ENCODE results near the gene CALCOCO1. TPM values are rescaled to one million over a fixed set of nuclear protein-coding genes. Genes with fewer than 3 reads are reported as not detected.

Gene CALCOCO1
- total RNA-seq, 1 experiment from 2014 or later = 27.0 TPM

DNA sequence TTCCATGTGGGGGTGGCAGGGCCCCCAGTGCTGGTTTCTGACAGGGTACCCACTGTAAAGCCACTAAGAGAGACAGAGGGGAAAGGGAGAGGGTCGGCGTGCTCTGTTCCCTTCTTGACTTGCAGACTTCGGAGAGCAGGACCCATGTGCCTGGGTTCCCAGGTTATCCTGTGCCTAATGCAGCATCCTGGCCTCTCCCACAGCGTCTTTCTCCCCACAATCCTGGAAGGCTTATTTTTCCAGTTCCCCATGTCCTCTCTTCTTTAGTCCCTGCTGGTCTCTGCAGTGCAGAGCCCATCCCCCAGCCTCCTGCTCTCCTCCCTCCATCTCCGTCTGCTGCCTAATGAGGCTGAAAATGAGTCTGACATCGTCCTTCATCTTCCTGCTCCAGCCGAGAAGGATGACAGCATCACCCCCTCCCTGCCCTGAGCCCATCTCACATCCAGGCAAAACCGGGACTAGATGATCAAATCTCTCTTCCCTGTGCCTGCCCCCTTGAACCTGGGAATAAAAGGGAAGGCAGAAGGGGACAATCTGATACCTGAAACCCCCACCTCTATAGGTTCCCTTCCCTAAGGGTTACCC lies 15.1 kb downstream of the CALCOCO1 start (continued):
- TF ChIP-seq, protein P1, sequence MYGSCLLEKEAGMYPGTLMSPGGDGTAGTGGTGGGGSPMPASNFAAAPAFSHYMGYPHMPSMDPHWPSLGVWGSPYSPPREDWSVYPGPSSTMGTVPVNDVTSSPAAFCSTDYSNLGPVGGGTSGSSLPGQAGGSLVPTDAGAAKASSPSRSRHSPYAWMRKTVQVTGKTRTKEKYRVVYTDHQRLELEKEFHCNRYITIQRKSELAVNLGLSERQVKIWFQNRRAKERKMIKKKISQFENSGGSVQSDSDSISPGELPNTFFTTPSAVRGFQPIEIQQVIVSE (CRISPR knock-in tag; IDR thresholded peaks at IDR 0.05; ENCODE audit: borderline replicate concordance) = no peak
- TF ChIP-seq AFF4 (CRISPR knock-in tag; IDR thresholded peaks at IDR 0.05; ENCODE audit: borderline replicate concordance) = no peak
- no peak for TF ChIP-seq ZNF138 (CRISPR knock-in tag; conservative IDR thresholded peaks at IDR 0.05)
- TF ChIP-seq ATF1 (CRISPR knock-in tag; IDR thresholded peaks at IDR 0.05) = no peak

DNA sequence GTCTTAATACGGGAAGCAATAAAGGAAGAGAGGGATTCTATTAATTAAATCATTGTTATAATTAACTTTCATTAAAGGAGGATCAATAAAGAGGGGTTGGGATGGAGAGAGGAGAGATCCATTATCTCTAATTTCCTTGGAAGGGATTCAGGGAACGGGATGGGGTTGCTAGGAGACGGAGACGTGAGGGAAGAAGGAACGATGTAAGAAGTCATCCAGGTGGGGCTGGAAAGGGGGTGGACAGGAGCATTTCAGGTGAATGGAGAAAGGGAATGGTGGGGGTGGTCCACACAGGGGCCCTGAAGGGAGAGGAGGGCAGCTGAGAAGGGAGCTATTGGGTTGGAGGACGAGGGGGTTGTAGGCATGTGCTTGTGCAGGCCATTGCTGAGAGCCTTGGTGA lies 17.2 kb downstream of the CALCOCO1 start:
- H3K27ac Mint-ChIP-seq = no peak overlapping the region
- H3K36me3 Mint-ChIP-seq = no peaks in the 10 kb centered on the region
- no peak for TF ChIP-seq ATF3 (CRISPR knock-in tag; conservative IDR thresholded peaks at IDR 0.05)
- no peak for TF ChIP-seq ZNF281 (CRISPR knock-in tag; IDR thresholded peaks at IDR 0.05)
- TF ChIP-seq FOXP1 (CRISPR knock-in tag; IDR thresholded peaks at IDR 0.05; ENCODE audit: borderline replicate concordance) = no peak
- no peak for TF ChIP-seq AFF4 (CRISPR knock-in tag; IDR thresholded peaks at IDR 0.05; ENCODE audit: borderline replicate concordance)
- no peak for TF ChIP-seq GABPB1 (CRISPR knock-in tag; IDR thresholded peaks at IDR 0.05)
- no peak for TF ChIP-seq ZNF671 (CRISPR knock-in tag; IDR thresholded peaks at IDR 0.05)
- TF ChIP-seq USF2 (CRISPR knock-in tag; IDR thresholded peaks at IDR 0.05) = no peak
- TF ChIP-seq ZNF396 (CRISPR knock-in tag; IDR thresholded peaks at IDR 0.05; ENCODE audit: borderline replicate concordance) = no peak
- TF ChIP-seq, protein P2, sequence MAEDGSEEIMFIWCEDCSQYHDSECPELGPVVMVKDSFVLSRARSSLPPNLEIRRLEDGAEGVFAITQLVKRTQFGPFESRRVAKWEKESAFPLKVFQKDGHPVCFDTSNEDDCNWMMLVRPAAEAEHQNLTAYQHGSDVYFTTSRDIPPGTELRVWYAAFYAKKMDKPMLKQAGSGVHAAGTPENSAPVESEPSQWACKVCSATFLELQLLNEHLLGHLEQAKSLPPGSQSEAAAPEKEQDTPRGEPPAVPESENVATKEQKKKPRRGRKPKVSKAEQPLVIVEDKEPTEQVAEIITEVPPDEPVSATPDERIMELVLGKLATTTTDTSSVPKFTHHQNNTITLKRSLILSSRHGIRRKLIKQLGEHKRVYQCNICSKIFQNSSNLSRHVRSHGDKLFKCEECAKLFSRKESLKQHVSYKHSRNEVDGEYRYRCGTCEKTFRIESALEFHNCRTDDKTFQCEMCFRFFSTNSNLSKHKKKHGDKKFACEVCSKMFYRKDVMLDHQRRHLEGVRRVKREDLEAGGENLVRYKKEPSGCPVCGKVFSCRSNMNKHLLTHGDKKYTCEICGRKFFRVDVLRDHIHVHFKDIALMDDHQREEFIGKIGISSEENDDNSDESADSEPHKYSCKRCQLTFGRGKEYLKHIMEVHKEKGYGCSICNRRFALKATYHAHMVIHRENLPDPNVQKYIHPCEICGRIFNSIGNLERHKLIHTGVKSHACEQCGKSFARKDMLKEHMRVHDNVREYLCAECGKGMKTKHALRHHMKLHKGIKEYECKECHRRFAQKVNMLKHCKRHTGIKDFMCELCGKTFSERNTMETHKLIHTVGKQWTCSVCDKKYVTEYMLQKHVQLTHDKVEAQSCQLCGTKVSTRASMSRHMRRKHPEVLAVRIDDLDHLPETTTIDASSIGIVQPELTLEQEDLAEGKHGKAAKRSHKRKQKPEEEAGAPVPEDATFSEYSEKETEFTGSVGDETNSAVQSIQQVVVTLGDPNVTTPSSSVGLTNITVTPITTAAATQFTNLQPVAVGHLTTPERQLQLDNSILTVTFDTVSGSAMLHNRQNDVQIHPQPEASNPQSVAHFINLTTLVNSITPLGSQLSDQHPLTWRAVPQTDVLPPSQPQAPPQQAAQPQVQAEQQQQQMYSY (CRISPR knock-in tag; IDR thresholded peaks at IDR 0.05) = no peak
- H3K9me3 Mint-ChIP-seq = no peaks in the 10 kb centered on the region
- H3K27me3 Mint-ChIP-seq (ENCODE audit: low read depth) = peaks cover 22% of the 10 kb centered on the region
- CTCF ChIA-PET = interaction anchor here (0.6 to 3.5 kb wide), 2 partner anchors 8 to 37 kb away, joined by 3 to 17 read pairs; no protein-coding TSS in a partner anchor
- ATAC-seq (no peak), DNase-seq (ENCODE audit: low spot score) (no peak)
- H3K4me3 Mint-ChIP-seq = no peak overlapping the region
- H3K4me1 Mint-ChIP-seq = peaks cover 3% of the 10 kb centered on the region; the same call in 1 of the 2 replicates
- POLR2A ChIA-PET = no interaction called here

All from WTC11 (cell line).